Fibroblast of lung (primary cell): ENCODE results near the gene COMMD10.

Experiments used
- CTCF ChIP-seq, 2 donors: IDR thresholded peaks in 1 of 2; conservative IDR thresholded peaks in 1 of 2; 1 replicate in 1 of 2; 2 replicates in 1 of 2; pipeline ENCODE4 v1.5.1; 2011 to 2012; ENCODE audit warnings: low read length in 2 of 2, control low read depth in 1 of 2, inconsistent platforms in 1 of 2, low read depth in 1 of 2, mild to moderate bottlenecking in 1 of 2
- EZH2 ChIP-seq: IDR thresholded peaks from 2 replicates; pipeline ENCODE4 v1.5.1; 2012; ENCODE audit warnings: low read length, control low read depth, mild to moderate bottlenecking; ENCODE audit errors: missing control alignments

DNA sequence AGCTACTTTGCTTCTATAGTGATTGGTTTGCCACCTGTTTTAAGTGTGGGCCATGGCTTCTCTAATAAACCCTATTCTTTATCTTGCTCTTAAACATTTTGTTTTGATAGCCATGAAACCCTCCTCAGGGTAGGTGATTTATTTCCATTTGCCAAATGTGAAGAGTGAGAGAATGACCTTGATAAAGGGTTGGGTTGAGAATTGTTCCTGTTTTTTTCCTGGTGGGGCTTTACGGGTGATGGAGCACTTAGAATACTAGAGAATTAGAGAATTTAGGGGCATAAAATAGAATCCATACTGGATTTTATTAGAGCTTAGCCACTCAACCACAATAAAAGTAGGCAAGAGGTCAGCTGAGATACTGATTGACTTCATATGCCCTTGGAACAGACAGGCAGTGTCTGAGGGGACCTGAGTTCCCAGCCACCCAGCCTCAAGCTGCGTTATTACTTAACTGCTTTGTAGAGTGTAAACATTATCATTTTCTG is 68.9 kb downstream of the COMMD10 start:
- no peak for TF ChIP-seq CTCF (conservative IDR thresholded peaks at IDR 0.05 in 1 of 2, IDR thresholded peaks at IDR 0.05 in 1 of 2; ENCODE audit: low read depth in 1 of 2, low read length in 2 of 2)
- TF ChIP-seq EZH2 = no peak
